ENCODE results near the gene SLCO1B1. TPM values are rescaled to one million over a fixed set of nuclear protein-coding genes. Genes with fewer than 3 reads are reported as not detected.
"Not testable (repeated sequence)": the region's sequence is repeated elsewhere in the genome, so short reads cannot be mapped to it uniquely, and the experiment has no call there.

SLCO1B1 gene
- total RNA-seq (not detected), polyA plus RNA-seq (not detected), total RNA-seq (0 reads per million in 6 experiments)

- ATAC-seq (no peak), DNase-seq (no peak)
- POLR2A ChIA-PET: no interaction called here
- H3K4me3 Mint-ChIP-seq: no peak within 1 kb of the TSS
- H3K27ac Mint-ChIP-seq: no peak within 1 kb of the TSS
- no peaks in the 10 kb centered on the region for H3K4me1 Mint-ChIP-seq
- H3K9me3 Mint-ChIP-seq: peaks cover 0 to 12% (median 2%) of the 10 kb centered on the region in 9 donors
- no peaks in the 10 kb centered on the region for H3K36me3 Mint-ChIP-seq
- H3K27me3 Mint-ChIP-seq: no peaks in the 10 kb centered on the region
These were observed at the start of gene SLCO1B1 for GRCh38 chr12:21130998-21131397. Gene SLCO1B1, plus strand, starts transcription at chr12:21131194. Its CDS starts 10,381 bp downstream, at chr12:21141575.

- H3K4me3 Mint-ChIP-seq, H3K27me3 Mint-ChIP-seq, ATAC-seq, DNase-seq, H3K27ac Mint-ChIP-seq, POLR2A ChIA-PET, H3K4me1 Mint-ChIP-seq, H3K36me3 Mint-ChIP-seq: not testable (repeated sequence)
- peaks cover 0 to 16% (median 9%) of the 10 kb centered on the region in 9 donors for H3K9me3 Mint-ChIP-seq
These were observed 46.2 kb upstream of the SLCO1B1 start for GRCh38 chr12:21084753-21085152.

- Mint-ChIP-seq H3K27me3 (no peaks in the 10 kb centered on the region), H3K27ac (no peak overlapping the region), H3K4me1 (no peaks in the 10 kb centered on the region), H3K9me3 (peaks cover 0 to 16% (median 4%) of the 10 kb centered on the region in 9 donors), H3K36me3 (no peaks in the 10 kb centered on the region), H3K4me3 (no peak overlapping the region)
- ATAC-seq (no peak), DNase-seq (no peak)
- POLR2A ChIA-PET: no interaction called here
These were observed 19.3 kb upstream of the SLCO1B1 start for GRCh38 chr12:21111732-21112131.

- no peak overlapping the region for H3K27ac Mint-ChIP-seq
These were observed 17.7 kb upstream of the SLCO1B1 start for GRCh38 chr12:21113266-21113665.

GRCh38 chr12:21117995-21118394 lies 13.0 kb upstream of the SLCO1B1 start:
- Mint-ChIP-seq H3K27me3 (peaks cover 0 to 2% (median 0%) of the 10 kb centered on the region in 5 donors), H3K36me3 (no peaks in the 10 kb centered on the region), H3K4me1 (no peaks in the 10 kb centered on the region), H3K4me3 (no peak overlapping the region), H3K9me3 (peaks cover 0 to 10% (median 2%) of the 10 kb centered on the region in 9 donors), H3K27ac (no peak overlapping the region)
- no peak for DNase-seq
- POLR2A ChIA-PET: no interaction called here
- ATAC-seq: no peak

More at GRCh38 chr12:21113266-21113665, 17.7 kb upstream of the SLCO1B1 start:
- no peak overlapping the region for H3K4me3 Mint-ChIP-seq
- POLR2A ChIA-PET: no interaction called here
- DNase-seq (no peak), ATAC-seq (no peak)
- no peaks in the 10 kb centered on the region for H3K36me3 Mint-ChIP-seq
- peaks cover 0 to 16% (median 4%) of the 10 kb centered on the region in 9 donors for H3K9me3 Mint-ChIP-seq
- H3K27me3 Mint-ChIP-seq: no peaks in the 10 kb centered on the region
- no peaks in the 10 kb centered on the region for H3K4me1 Mint-ChIP-seq

- Mint-ChIP-seq H3K4me3 (no peak overlapping the region), H3K4me1 (no peaks in the 10 kb centered on the region), H3K27ac (no peak overlapping the region), H3K9me3 (peaks cover 0 to 14% (median 1%) of the 10 kb centered on the region in 9 donors), H3K36me3 (no peaks in the 10 kb centered on the region), H3K27me3 (peaks cover 0 to 2% (median 0%) of the 10 kb centered on the region in 5 donors)
- POLR2A ChIA-PET: no interaction called here
- DNase-seq (no peak), ATAC-seq (no peak)
These were observed 12.2 kb upstream of the SLCO1B1 start for GRCh38 chr12:21118760-21119159.

- H3K4me1 Mint-ChIP-seq: no peaks in the 10 kb centered on the region
- POLR2A ChIA-PET: no interaction called here
- DNase-seq: no peak
- H3K27ac Mint-ChIP-seq: no peak overlapping the region
- no peak for ATAC-seq
- H3K4me3 Mint-ChIP-seq: no peak overlapping the region
- H3K9me3 Mint-ChIP-seq: peaks cover 0 to 4% (median 0%) of the 10 kb centered on the region in 9 donors
- no peaks in the 10 kb centered on the region for H3K27me3 Mint-ChIP-seq
- no peaks in the 10 kb centered on the region for H3K36me3 Mint-ChIP-seq
These were observed 1.6 kb upstream of the SLCO1B1 start for GRCh38 chr12:21129351-21129750.

- Mint-ChIP-seq H3K27me3 (no peaks in the 10 kb centered on the region), H3K9me3 (peaks cover 0 to 7% (median 0%) of the 10 kb centered on the region in 9 donors), H3K4me1 (no peaks in the 10 kb centered on the region)
These were observed 1.1 kb upstream of the SLCO1B1 start for GRCh38 chr12:21129906-21130305.

GRCh38 chr12:21137318-21137999 lies 6.5 kb downstream of the SLCO1B1 start:
- ATAC-seq, H3K27ac Mint-ChIP-seq, DNase-seq, H3K4me3 Mint-ChIP-seq, H3K27me3 Mint-ChIP-seq, H3K4me1 Mint-ChIP-seq, POLR2A ChIA-PET, H3K36me3 Mint-ChIP-seq: not testable (repeated sequence)
- peaks cover 0 to 20% (median 4%) of the 10 kb centered on the region in 9 donors for H3K9me3 Mint-ChIP-seq

More at GRCh38 chr12:21129906-21130305, 1.1 kb upstream of the SLCO1B1 start:
- ATAC-seq: no peak
- DNase-seq: no peak
- POLR2A ChIA-PET: no interaction called here
- Mint-ChIP-seq H3K27ac (no peak overlapping the region), H3K4me3 (no peak overlapping the region), H3K36me3 (no peaks in the 10 kb centered on the region)

GRCh38 chr12:21138016-21138415 lies 7.0 kb downstream of the SLCO1B1 start:
- Mint-ChIP-seq H3K4me3 (no peak overlapping the region), H3K36me3 (no peaks in the 10 kb centered on the region), H3K4me1 (no peaks in the 10 kb centered on the region), H3K27me3 (peaks cover 0 to 3% (median 0%) of the 10 kb centered on the region in 5 donors), H3K27ac (no peak overlapping the region), H3K9me3 (peaks cover 0 to 20% (median 4%) of the 10 kb centered on the region in 9 donors)
- ATAC-seq (no peak), DNase-seq (no peak)
- POLR2A ChIA-PET: no interaction called here

- H3K4me1 Mint-ChIP-seq: no peaks in the 10 kb centered on the region
- DNase-seq (no peak), ATAC-seq (no peak)
- H3K4me3 Mint-ChIP-seq: no peak overlapping the region
- no peaks in the 10 kb centered on the region for H3K36me3 Mint-ChIP-seq
- H3K27me3 Mint-ChIP-seq: no peaks in the 10 kb centered on the region
- no peak overlapping the region for H3K27ac Mint-ChIP-seq
- peaks cover 0 to 10% (median 2%) of the 10 kb centered on the region in 9 donors for H3K9me3 Mint-ChIP-seq
- POLR2A ChIA-PET: no interaction called here
These were observed 13.3 kb downstream of the SLCO1B1 start for GRCh38 chr12:21144309-21144708.

GRCh38 chr12:21149861-21150260 lies 18.9 kb downstream of the SLCO1B1 start:
- DNase-seq, H3K4me1 Mint-ChIP-seq, H3K36me3 Mint-ChIP-seq, H3K27me3 Mint-ChIP-seq, ATAC-seq, H3K4me3 Mint-ChIP-seq, POLR2A ChIA-PET, H3K9me3 Mint-ChIP-seq, H3K27ac Mint-ChIP-seq: not testable (repeated sequence)

- DNase-seq: no peak
- ATAC-seq: no peak
- Mint-ChIP-seq H3K36me3 (no peaks in the 10 kb centered on the region), H3K4me3 (no peak overlapping the region), H3K27ac (no peak overlapping the region), H3K4me1 (no peaks in the 10 kb centered on the region), H3K9me3 (peaks cover 0 to 10% (median 0%) of the 10 kb centered on the region in 9 donors), H3K27me3 (no peaks in the 10 kb centered on the region)
- POLR2A ChIA-PET: no interaction called here
These were observed 20.2 kb downstream of the SLCO1B1 start for GRCh38 chr12:21151184-21151583.

Measured in naive thymus-derived CD8-positive, alpha-beta T cell (primary cell).